K562 (cell line): ENCODE data around the gene SULT2B1. TPM values are rescaled to one million over a fixed set of nuclear protein-coding genes. Genes with fewer than 3 reads are reported as not detected.

Experiments
- ATAC-seq: fragments of 200-7000 bp; cut with Tn5 transposase; 3 replicates; pipeline ENCODE4 v1.9.1; 2020; ENCODE audit warnings: moderate library complexity
- BruUV-seq: library from RNA; stranded (reverse); fragments of 400-500 nt; replicated peaks from 2 replicates; lab custom pipeline; 2021; lab: Mats Ljungman, UMichigan
- CTCF ChIA-PET: fragments of 300-600 bp; formaldehyde crosslinking; extraction: SDS; loops from one replicate; lab custom pipeline; 2021; ENCODE audit warnings: low intra/inter-chr PET ratio; lab: Yijun Ruan, JAX
- POLR2A ChIA-PET: fragments of 300-600, 350-650 bp; sonication (Branson Sonifier 250); formaldehyde crosslinking; extraction: SDS; loops from one replicate; lab custom pipeline; 2021; ENCODE audit warnings: antibody characterized with exemption, inconsistent platforms; lab: Yijun Ruan, JAX
- DNase-seq, 4 experiments: peaks; one replicate each; pipeline versions ENCODE4 v3.0.0 to v3.0.0-alpha.2; 2011 to 2018; ENCODE audit warnings: low spot score in 3 of 4, mixed read lengths in 3 of 4; ENCODE audit errors: extremely low read depth in 1 of 4
- FAIRE-seq: peaks from 2 replicates; lab custom pipeline; 2011; peaks lifted over from hg19 to GRCh38; lab: Jason Lieb, UNC
- H2AFZ ChIP-seq: 2 replicates; pipeline ENCODE4 v1.6.0; 2011; ENCODE audit warnings: low read depth, low read length, control low read depth, inconsistent platforms
- H3K27ac ChIP-seq: fragments of 200-600 bp; 3 replicates; pipeline ENCODE4 v1.8.0; 2011; ENCODE audit warnings: low read depth, mild to moderate bottlenecking, control low read depth, inconsistent platforms, low read length, moderate library complexity, mixed read lengths; ENCODE audit errors: extremely low read depth
- H3K27me3 ChIP-seq, 2 experiments: fragments of 300-600 bp in 1 of 2; 2 replicates in 1 of 2; 3 replicates in 1 of 2; pipeline versions ENCODE4 v1.6.0 to v1.8.0; 2011; ENCODE audit warnings: inconsistent platforms in 2 of 2, low read length in 2 of 2, mild to moderate bottlenecking in 1 of 2, mixed read lengths in 1 of 2, moderate library complexity in 1 of 2; ENCODE audit not compliant: control insufficient read depth in 2 of 2, insufficient read depth in 2 of 2
- H3K36me3 ChIP-seq: fragments of 300-600 bp; 3 replicates; pipeline ENCODE4 v1.8.0; 2011; ENCODE audit warnings: mild to moderate bottlenecking, low read length, inconsistent platforms; ENCODE audit not compliant: control insufficient read depth, insufficient read depth
- H3K4me1 ChIP-seq, 2 experiments: fragments of 200-600 bp in 1 of 2; replicated peaks in 1 of 2; 2 replicates in 1 of 2; 3 replicates in 1 of 2; pipeline versions ENCODE4 v1.5.1 to v1.8.0; 2011; ENCODE audit warnings: inconsistent platforms in 2 of 2, low read length in 2 of 2, mild to moderate bottlenecking in 1 of 2, mixed read lengths in 1 of 2, moderate library complexity in 1 of 2; ENCODE audit not compliant: control insufficient read depth in 2 of 2, insufficient read depth in 2 of 2
- H3K4me2 ChIP-seq: 2 replicates; pipeline ENCODE4 v1.6.1; 2011; ENCODE audit warnings: low read length, control low read depth, inconsistent platforms, mixed read lengths; ENCODE audit not compliant: insufficient read depth
- H3K4me3 ChIP-seq: fragments of 200-600 bp; sonication (generic), shearing (Covaris generic); 2 replicates; pipeline ENCODE4 v1.5.1; 2016; ENCODE audit warnings: control low read depth, inconsistent platforms
- H3K79me2 ChIP-seq: fragments of 200-600 bp; 3 replicates; pipeline ENCODE4 v1.8.0; 2011; ENCODE audit warnings: low read length, inconsistent platforms; ENCODE audit not compliant: control insufficient read depth, insufficient read depth
- H3K9ac ChIP-seq, 2 experiments: 2 replicates each; pipeline versions ENCODE4 v1.6.0 to v1.6.1; 2011; ENCODE audit warnings: low read depth in 2 of 2, low read length in 2 of 2, control low read depth in 1 of 2, inconsistent platforms in 1 of 2, mild to moderate bottlenecking in 1 of 2, mixed read lengths in 1 of 2; ENCODE audit not compliant: insufficient read depth in 1 of 2
- H3K9me1 ChIP-seq: one replicate; pipeline ENCODE4 v1.6.0; 2011; ENCODE audit warnings: inconsistent platforms, mild to moderate bottlenecking, low read length, moderate library complexity; ENCODE audit not compliant: control insufficient read depth, insufficient read depth
- H3K9me3 ChIP-seq: replicated peaks from 2 replicates; pipeline ENCODE4 v1.5.1; 2011; ENCODE audit warnings: low read depth, low read length, inconsistent platforms; ENCODE audit not compliant: control insufficient read depth, insufficient read depth
- H4K20me1 ChIP-seq: replicated peaks from 2 replicates; pipeline ENCODE4 v1.6.1; 2011; ENCODE audit warnings: low read length, inconsistent platforms, mixed read lengths; ENCODE audit not compliant: control insufficient read depth, insufficient read depth
- CBX3 ChIP-seq, 2 experiments: IDR thresholded peaks; 1 replicate in 1 of 2; 2 replicates in 1 of 2; pipeline ENCODE4 v1.6.1; 2012; ENCODE audit warnings: inconsistent platforms in 2 of 2, low read length in 2 of 2, borderline replicate concordance in 1 of 2, control low read depth in 1 of 2
- E2F5 ChIP-seq: sonication (generic); formaldehyde crosslinking; IDR thresholded peaks from 2 replicates; pipeline ENCODE4 v1.8.0; 2022; ENCODE audit warnings: mild to moderate bottlenecking, missing genetic modification reagents
- FOXA3 ChIP-seq, 2 experiments: fragments of 450-650 bp in 1 of 2; sonication (generic) in 1 of 2; formaldehyde crosslinking; IDR thresholded peaks in 1 of 2; conservative IDR thresholded peaks in 1 of 2; 2 replicates each; pipeline versions ENCODE4 v1.4.0 to v1.8.0; 2020 to 2022; ENCODE audit warnings: mild to moderate bottlenecking in 2 of 2, missing genetic modification reagents in 1 of 2
- FOXJ2 ChIP-seq: fragments of 200-800 bp; sonication (Bioruptor generic); IDR thresholded peaks from 2 replicates; pipeline ENCODE4 v1.6.1; 2016; ENCODE audit warnings: missing genetic modification characterization, missing compliant biosample characterization
- ILK ChIP-seq: fragments of 450-650 bp; IDR thresholded peaks from 2 replicates; pipeline ENCODE4 v1.6.1; 2016; ENCODE audit warnings: missing genetic modification characterization, low read depth, mild to moderate bottlenecking, missing compliant biosample characterization, moderate library complexity, borderline replicate concordance
- JUND ChIP-seq, 2 experiments: IDR thresholded peaks; 2 replicates in 1 of 2; 3 replicates in 1 of 2; pipeline ENCODE4 v1.6.1; 2011; ENCODE audit warnings: borderline replicate concordance in 2 of 2, low read depth in 2 of 2, low read length in 2 of 2, improper control_type of control experiment in 1 of 2, missing biosample characterization in 1 of 2, missing genetic modification characterization in 1 of 2, missing genetic modification reagents in 1 of 2
- LCOR ChIP-seq: sonication (generic); formaldehyde crosslinking; IDR thresholded peaks from 2 replicates; pipeline ENCODE4 v1.8.0; 2022; ENCODE audit warnings: mild to moderate bottlenecking, missing genetic modification reagents
- MAFK ChIP-seq: IDR thresholded peaks from 2 replicates; pipeline ENCODE4 v1.6.1; 2011; ENCODE audit warnings: low read length, improper control_type of control experiment
- MECOM ChIP-seq: fragments of 250-450 bp; sonication (Bioruptor Pico); IDR thresholded peaks from 2 replicates; pipeline ENCODE4 v1.8.0; 2022; ENCODE audit warnings: inconsistent platforms
- MTA3 ChIP-seq: fragments of 450-650 bp; formaldehyde crosslinking; IDR thresholded peaks from 2 replicates; pipeline ENCODE4 v1.6.1; 2017; ENCODE audit warnings: mild to moderate bottlenecking, borderline replicate concordance
- POLR3A ChIP-seq: IDR thresholded peaks from 2 replicates; pipeline ENCODE4 v1.6.1; 2011; ENCODE audit warnings: borderline replicate concordance, mild to moderate bottlenecking, moderate library complexity; ENCODE audit not compliant: insufficient read length, insufficient read depth; ENCODE audit errors: extremely low read depth
- PURB ChIP-seq: sonication (generic); formaldehyde crosslinking; IDR thresholded peaks from 2 replicates; pipeline ENCODE4 v1.9.0; 2021; ENCODE audit warnings: low read depth, mild to moderate bottlenecking, missing genetic modification reagents
- SMAD3 ChIP-seq: fragments of 450-650 bp; formaldehyde crosslinking; conservative IDR thresholded peaks from 2 replicates; pipeline ENCODE4 v1.4.0; 2020; ENCODE audit warnings: mild to moderate bottlenecking
- TBL1XR1 ChIP-seq, 2 experiments: IDR thresholded peaks; 2 replicates each; pipeline ENCODE4 v1.6.1; 2012; ENCODE audit warnings: improper control_type of control experiment in 2 of 2, low read length in 2 of 2, mild to moderate bottlenecking in 1 of 2
- TRIM24 ChIP-seq, 2 experiments: fragments of 450-650 bp; IDR thresholded peaks; 2 replicates each; pipeline ENCODE4 v1.6.1; 2016
- ZFP30 ChIP-seq: fragments of 250-450 bp; sonication (Bioruptor Pico); IDR thresholded peaks from 2 replicates; pipeline ENCODE4 v1.8.0; 2022; ENCODE audit warnings: moderate library complexity, mild to moderate bottlenecking, inconsistent platforms, borderline replicate concordance
- ZNF165 ChIP-seq: fragments of 250-450 bp; sonication (Bioruptor Pico); IDR thresholded peaks from 2 replicates; pipeline ENCODE4 v1.4.0; 2020; ENCODE audit warnings: borderline replicate concordance
- ZNF408 ChIP-seq: fragments of 250-450 bp; sonication (Bioruptor Pico); IDR thresholded peaks from 2 replicates; pipeline ENCODE4 v1.4.0; 2020; ENCODE audit warnings: low read depth, mild to moderate bottlenecking, moderate library complexity
- ZNF431 ChIP-seq: sonication (generic); formaldehyde crosslinking; IDR thresholded peaks from 2 replicates; pipeline ENCODE4 v1.8.0; 2022; ENCODE audit warnings: mild to moderate bottlenecking, missing genetic modification reagents
- ZNF507 ChIP-seq: conservative IDR thresholded peaks from 2 replicates; pipeline ENCODE4 v1.6.1; 2017; ENCODE audit warnings: missing genetic modification characterization, missing compliant biosample characterization
- ZSCAN32 ChIP-seq: fragments of 450-650 bp; formaldehyde crosslinking; IDR thresholded peaks from 2 replicates; pipeline ENCODE4 v1.4.0; 2020; ENCODE audit warnings: mild to moderate bottlenecking, moderate library complexity
- WGBS: fragments of 100-300 bp; shearing (Covaris generic); methylation state at CpG from one replicate; pipeline ENCODE4 v1.1.6; 2016; ENCODE audit warnings: low coverage, mixed read lengths; ENCODE audit not compliant: insufficient coverage; ENCODE audit errors: missing lambda C conversion rate; 5-methylcytosine and 5-hydroxymethylcytosine counted together
- in situ Hi-C: fragments of 300-500 bp; cut with MboI; formaldehyde crosslinking; loops from 4 replicates; pipeline ENCODE4 v1.15.0; 2018; ENCODE audit warnings: inconsistent platforms, mixed read lengths
- intact Hi-C: fragments of 100-400 bp; cut with micrococcal nuclease; formaldehyde crosslinking; loops from 2 replicates; pipeline ENCODE4 v1.14.2; 2022
- polyA plus RNA-seq, 8 experiments: library from polyadenylated mRNA; depleted of rRNA in 4 of 8; stranded (reverse) in 5 of 8; unstranded in 3 of 8; fragments of >200 nt; fragmentation: Nextera tagmentation in 2 of 8; fragmentation: Illumina TruSeq in 1 of 8; extraction: Ambion mirVana in 2 of 8; extraction: Trizol in 1 of 8; gene quantifications; 2 replicates each; pipeline versions ENCODE4 v1.2.1 to v1.2.3, GENCODE V29; 2011 to 2014; ENCODE audit warnings: inconsistent platforms in 1 of 8, missing spikeins in 1 of 8
- total RNA-seq, 7 experiments: library from RNA; depleted of rRNA in 6 of 7; stranded (reverse); fragments of >200 nt in 6 of 7; fragmentation: Illumina TruSeq in 2 of 7; extraction: Trizol in 2 of 7; gene quantifications; 2 replicates each; pipeline versions ENCODE4 v1.2.1 to v1.2.3, GENCODE V29; 2011 to 2021; ENCODE audit warnings: low replicate concordance in 1 of 7

Gene SULT2B1
- total and polyA plus RNA-seq, 9 of the 15 experiments (the other 6 are each of a cell fraction or from before 2014, with no cell fraction given), result 0.09 to 0.62 (median 0.22) TPM; not detected in 2

- in situ Hi-C loops, result loop anchor here (5.0 kb wide), 1 partner anchor 76 kb away; no protein-coding TSS in a partner anchor
- Histone ChIP-seq H3K27me3 (peaks cover 5 to 21% of the 10 kb centered on the region in 2 experiments; a peak in 3 of 5 replicates), H3K9ac (no peak overlapping the region), H3K27ac (no peak overlapping the region), H3K79me2 (no peaks in the 10 kb centered on the region; the same call in 2 of the 3 replicates), H3K9me3 (no peaks in the 10 kb centered on the region), H3K36me3 (no peaks in the 10 kb centered on the region), H3K4me1 (peaks cover 5 to 35% of the 10 kb centered on the region in 2 experiments; a peak in 4 of 5 replicates), H3K4me3 (no peak overlapping the region), H3K4me2 (no peak overlapping the region), H2AFZ (no peak overlapping the region), H3K9me1 (no peaks in the 10 kb centered on the region), H4K20me1 (peaks cover 8% of the 10 kb centered on the region; the same call in 1 of the 2 replicates)
- POLR2A ChIA-PET, result interaction anchor here (0.6 to 1.6 kb wide), 8 partner anchors 10 to 702 kb away, joined by 3 to 6 read pairs (median 3); no protein-coding TSS in a partner anchor
- CTCF ChIA-PET, result interaction anchor here (0.5 to 3.0 kb wide), 7 partner anchors 23 to 194 kb away, joined by 3 to 32 read pairs (median 4); no protein-coding TSS in a partner anchor
- FAIRE-seq, result peak; percentile 70
- 0 out of 3 replicates have a peak, but pooled peaks have one; percentile 2 for ATAC-seq
- intact Hi-C loops, result loop anchor here (1.0 kb wide), 1 partner anchor 78 kb away; no protein-coding TSS in a partner anchor
- no TSS peak for BruUV-seq
- 75% methylated on average over 5 of the region's 5 CpGs for WGBS
- peak; percentile 45 to 75 (median 60) for DNase-seq
- TF ChIP-seq ZNF431 (CRISPR knock-in tag), result no peak
- TF ChIP-seq TBL1XR1 (IDR thresholded peaks at IDR 0.05; ENCODE audit: low read length in 2 of 2), result no peak
- TF ChIP-seq ZNF507, result no peak
- TF ChIP-seq ZNF165 (CRISPR knock-in tag), result no peak
- TF ChIP-seq MAFK, result no peak
- no peak for TF ChIP-seq ZFP30 (CRISPR knock-in tag)
- TF ChIP-seq FOXJ2, result no peak
- TF ChIP-seq ILK, result no peak
- no peak for TF ChIP-seq FOXA3 (CRISPR knock-in tag; conservative IDR thresholded peaks at IDR 0.05 in 1 of 2, IDR thresholded peaks at IDR 0.05 in 1 of 2)
- no peak for TF ChIP-seq TRIM24 (IDR thresholded peaks at IDR 0.05)
- TF ChIP-seq MECOM (CRISPR knock-in tag), result no peak
- no peak for TF ChIP-seq PURB (CRISPR knock-in tag)
- no peak for TF ChIP-seq E2F5
- TF ChIP-seq LCOR, result no peak
- no peak for TF ChIP-seq POLR3A
- TF ChIP-seq CBX3 (IDR thresholded peaks at IDR 0.05; ENCODE audit: borderline replicate concordance in 1 of 2, low read length in 2 of 2), result 0 out of 3 replicates have a peak, but pooled peaks of 1 of the 2 experiments have one; percentile 54
- no peak for TF ChIP-seq SMAD3 (CRISPR knock-in tag)
- TF ChIP-seq ZNF408 (CRISPR knock-in tag), result no peak
- 0 out of 2 replicates have a peak, but pooled peaks have one; percentile 34 for TF ChIP-seq MTA3
- no peak for TF ChIP-seq ZSCAN32 (CRISPR knock-in tag)
- peak; percentile 21; the same call in 1 of the 2 replicates for TF ChIP-seq JUND (IDR thresholded peaks at IDR 0.05; ENCODE audit: borderline replicate concordance, low read depth, low read length)
- TF ChIP-seq JUND (tag; IDR thresholded peaks at IDR 0.05; ENCODE audit: borderline replicate concordance, low read depth, low read length), result no peak
Observed at GRCh38 chr19:48506138-48506733, 45.7 kb upstream of the SULT2B1 start.
